ENCODE results near the gene ADD3. TPM values are rescaled to one million over a fixed set of nuclear protein-coding genes. Genes with fewer than 3 reads are reported as not detected.

ADD3 gene
- total RNA-seq, 2 donors from 2014 or later, result 44.0 to 81.5 TPM

DNA sequence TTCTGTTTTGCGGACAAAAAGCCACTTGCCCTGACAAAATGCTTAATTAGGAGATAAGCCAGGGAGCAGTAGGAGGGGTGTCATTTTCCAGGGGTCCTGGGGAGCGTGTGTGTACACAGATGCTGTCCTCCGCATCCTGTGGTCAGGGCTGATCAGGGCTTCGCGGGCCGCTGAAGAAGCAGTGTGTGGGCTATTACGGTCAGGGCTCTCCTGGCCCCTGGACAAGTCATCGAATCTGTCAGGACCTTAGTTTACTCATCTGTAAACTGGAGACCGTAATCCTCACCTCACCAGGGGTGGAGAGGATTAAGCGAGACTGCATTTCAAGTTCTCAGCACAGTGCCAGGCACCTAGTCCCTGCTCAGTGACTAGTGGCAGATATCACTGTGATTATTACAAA, 173.7 kb downstream of the ADD3 start:
- peaks cover 23 to 38% of the 10 kb centered on the region in 2 donors for H3K27me3 Mint-ChIP-seq
- H3K9me3 Mint-ChIP-seq, result no peaks in the 10 kb centered on the region
- no peak overlapping the region for H3K4me3 Mint-ChIP-seq
- H3K4me1 Mint-ChIP-seq (ENCODE audit: low read depth in 2 of 2), result no peaks in the 10 kb centered on the region
- DNase-seq (ENCODE audit: low spot score) (no peak), ATAC-seq (no peak)
- H3K27ac Mint-ChIP-seq, result no peak overlapping the region
- no peaks in the 10 kb centered on the region for H3K36me3 Mint-ChIP-seq

- Mint-ChIP-seq H3K27ac (no peak overlapping the region), H3K36me3 (no peaks in the 10 kb centered on the region), H3K27me3 (peaks cover 25 to 42% of the 10 kb centered on the region in 2 donors), H3K9me3 (no peaks in the 10 kb centered on the region), H3K4me3 (no peak overlapping the region), H3K4me1 (ENCODE audit: low read depth in 2 of 2) (no peaks in the 10 kb centered on the region)
- no peak for ATAC-seq
- no peak for DNase-seq (ENCODE audit: low spot score)
Measured at GRCh38 chr10:110181911-110182310, 174.1 kb downstream of the ADD3 start.

DNA sequence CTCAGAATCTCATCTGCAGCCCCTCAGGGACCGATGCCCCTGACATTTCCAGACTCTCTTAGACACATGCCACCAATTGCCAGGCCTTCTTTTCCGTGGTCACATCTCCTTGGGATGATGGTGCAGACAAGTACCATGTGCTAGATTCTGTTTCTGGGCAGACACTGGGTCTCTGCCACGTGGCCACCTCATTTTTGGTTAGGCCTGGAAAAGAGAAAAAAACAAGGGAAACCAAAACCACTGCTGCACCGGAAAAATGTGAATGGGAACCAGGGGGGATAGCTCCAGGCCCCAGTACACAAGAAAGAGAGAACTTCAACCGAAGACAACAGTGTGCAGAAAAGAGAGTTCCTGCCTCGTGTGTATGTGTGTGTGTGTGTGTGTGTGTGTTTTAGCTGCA, 176.6 kb downstream of the ADD3 start:
- H3K36me3 Mint-ChIP-seq, result no peaks in the 10 kb centered on the region
- peaks cover 18 to 37% of the 10 kb centered on the region in 2 donors for H3K27me3 Mint-ChIP-seq
- ATAC-seq, result no peak
- no peak overlapping the region for H3K4me3 Mint-ChIP-seq
- no peak for DNase-seq (ENCODE audit: low spot score)
- H3K4me1 Mint-ChIP-seq (ENCODE audit: low read depth in 2 of 2), result peaks cover 0 to 6% of the 10 kb centered on the region in 2 donors
- H3K27ac Mint-ChIP-seq, result no peak overlapping the region
- H3K9me3 Mint-ChIP-seq, result no peaks in the 10 kb centered on the region

Other genes with a start within 250 kb of the ADD3 start
- gene XPNPEP1, start 84.5 kb upstream of the ADD3 start, total RNA-seq, result 10 to 100 TPM; 98.8 to 99.9 TPM
- 1 to 10 TPM; 6.4 to 7.3 TPM for gene MXI1, start 199.6 kb downstream of the ADD3 start, total RNA-seq